ENCODE results near the gene REPS2.

Gene REPS2

DNA sequence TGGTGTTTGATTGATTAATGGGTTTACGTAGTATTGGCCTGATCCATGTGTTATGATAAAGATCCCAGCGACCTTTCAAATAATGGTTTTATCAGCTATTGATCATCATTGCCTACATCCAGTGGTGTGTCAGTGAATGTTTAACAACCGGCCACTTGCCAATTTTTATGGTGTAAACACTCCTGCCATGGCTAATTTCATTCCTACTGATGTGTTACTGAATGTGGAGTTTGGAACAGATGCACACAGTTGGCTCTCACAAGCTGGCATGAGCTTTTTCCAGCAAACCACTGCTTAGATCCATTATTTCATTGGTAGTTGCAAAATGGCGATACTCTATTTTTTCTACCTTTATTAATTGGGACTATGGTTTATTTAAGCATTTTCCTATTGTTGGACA is 139.9 kb downstream of the REPS2 start:
- 100% methylated on average over 1 of the region's 4 CpGs for WGBS

DNA sequence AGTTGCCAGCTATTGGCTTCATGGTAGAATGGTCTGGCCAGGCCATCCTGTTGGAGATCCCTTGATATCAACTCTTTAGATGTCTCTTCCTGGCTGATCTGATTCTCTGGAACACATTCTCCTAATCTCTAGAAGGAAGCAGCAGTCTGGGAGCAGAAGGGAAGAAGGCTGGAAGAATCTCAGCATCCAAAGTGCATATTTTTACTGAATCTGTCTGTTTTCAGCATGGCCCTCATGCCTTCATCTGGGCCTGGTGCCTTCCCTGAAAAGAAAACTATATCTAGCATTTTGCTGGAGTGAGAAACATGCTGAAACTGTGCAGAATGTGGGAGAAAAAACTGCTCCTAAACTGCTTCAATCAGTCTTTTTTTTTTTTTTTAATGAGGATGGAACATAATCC is 148.7 kb downstream of the REPS2 start:
- no peak overlapping the region for H4K8ac ChIP-seq (ENCODE audit: low read length)
- no peak overlapping the region for H4K91ac ChIP-seq (ENCODE audit: low read length)
- H3K4ac ChIP-seq (ENCODE audit: low read depth in 1 of 2, low read length in 2 of 2) = no peak overlapping the region
- H3K79me1 ChIP-seq (replicated peaks; ENCODE audit: low read length, poor library complexity, severe bottlenecking) = no peaks in the 10 kb centered on the region
- no peak overlapping the region for H2BK120ac ChIP-seq (ENCODE audit: low read depth, low read length)
- no peaks in the 10 kb centered on the region for H3K36me3 ChIP-seq (ENCODE audit: control insufficient read depth in 1 of 2, insufficient read depth in 2 of 2, low read depth in 1 of 2, low read length in 2 of 2)
- no peaks in the 10 kb centered on the region for H3K9me3 ChIP-seq (ENCODE audit: control insufficient read depth, low read length)
- no peak overlapping the region for H2AFZ ChIP-seq (ENCODE audit: low read depth, low read length)
- H3K27ac ChIP-seq (ENCODE audit: low read length, poor library complexity, severe bottlenecking) = no peak overlapping the region
- no peak overlapping the region for H3K14ac ChIP-seq (ENCODE audit: low read length in 2 of 2)
- no peak overlapping the region for H2AK5ac ChIP-seq (ENCODE audit: low read length, severe bottlenecking)
- DNase-seq = no peak
- no peaks in the 10 kb centered on the region for H3K4me1 ChIP-seq (ENCODE audit: control insufficient read depth, insufficient read depth, low read depth, low read length)
- H3K23ac ChIP-seq (ENCODE audit: low read length in 2 of 2) = no peak overlapping the region
- no peak overlapping the region for H2BK12ac ChIP-seq (ENCODE audit: low read length in 2 of 2)
- no peak overlapping the region for H2BK5ac ChIP-seq (ENCODE audit: low read depth, low read length, poor library complexity, severe bottlenecking)
- no peak overlapping the region for H3K9ac ChIP-seq (ENCODE audit: low read length)
- H2BK15ac ChIP-seq (ENCODE audit: low read depth, poor library complexity, severe bottlenecking) = no peak overlapping the region
- H3K4me3 ChIP-seq (ENCODE audit: insufficient read depth in 1 of 2, low read depth in 1 of 2, low read length in 2 of 2) = no peak overlapping the region
- H3K4me2 ChIP-seq (ENCODE audit: low read length, poor library complexity, severe bottlenecking) = no peak overlapping the region
- peaks cover 0 to 22% of the 10 kb centered on the region in 2 experiments for H3K27me3 ChIP-seq (ENCODE audit: control insufficient read depth in 1 of 2, insufficient read depth in 1 of 2, low read length in 2 of 2)
- no peak overlapping the region for H3K18ac ChIP-seq (ENCODE audit: low read depth in 1 of 2, low read length in 2 of 2)

More for the DNA sequence above, 139.9 kb downstream of the REPS2 start:
- no peak overlapping the region for H2AK5ac ChIP-seq (ENCODE audit: low read length, severe bottlenecking)
- H2BK12ac ChIP-seq (ENCODE audit: low read length in 2 of 2) = no peak overlapping the region
- H3K4me1 ChIP-seq (ENCODE audit: control insufficient read depth, insufficient read depth, low read depth, low read length) = no peaks in the 10 kb centered on the region
- H4K8ac ChIP-seq (ENCODE audit: low read length) = no peak overlapping the region
- no peak overlapping the region for H3K4ac ChIP-seq (ENCODE audit: low read depth in 1 of 2, low read length in 2 of 2)
- peaks cover 0 to 20% of the 10 kb centered on the region in 2 experiments for H3K27me3 ChIP-seq (ENCODE audit: control insufficient read depth in 1 of 2, insufficient read depth in 1 of 2, low read length in 2 of 2)
- no peak overlapping the region for H2BK120ac ChIP-seq (ENCODE audit: low read depth, low read length)
- H3K9me3 ChIP-seq (ENCODE audit: control insufficient read depth, low read length) = no peaks in the 10 kb centered on the region
- no peak overlapping the region for H2BK15ac ChIP-seq (ENCODE audit: low read depth, poor library complexity, severe bottlenecking)
- DNase-seq = no peak
- no peak overlapping the region for H3K14ac ChIP-seq (ENCODE audit: low read length in 2 of 2)
- H3K4me3 ChIP-seq (ENCODE audit: insufficient read depth in 1 of 2, low read depth in 1 of 2, low read length in 2 of 2) = no peak overlapping the region
- no peak overlapping the region for H3K23ac ChIP-seq (ENCODE audit: low read length in 2 of 2)
- no peak overlapping the region for H2AFZ ChIP-seq (ENCODE audit: low read depth, low read length)
- no peak overlapping the region for H3K4me2 ChIP-seq (ENCODE audit: low read length, poor library complexity, severe bottlenecking)
- H3K27ac ChIP-seq (ENCODE audit: low read length, poor library complexity, severe bottlenecking) = no peak overlapping the region
- H2BK5ac ChIP-seq (ENCODE audit: low read depth, low read length, poor library complexity, severe bottlenecking) = no peak overlapping the region
- no peak overlapping the region for H3K9ac ChIP-seq (ENCODE audit: low read length)
- no peak overlapping the region for H4K91ac ChIP-seq (ENCODE audit: low read length)
- H3K79me1 ChIP-seq (replicated peaks; ENCODE audit: low read length, poor library complexity, severe bottlenecking) = no peaks in the 10 kb centered on the region
- no peak overlapping the region for H3K18ac ChIP-seq (ENCODE audit: low read depth in 1 of 2, low read length in 2 of 2)
- H3K36me3 ChIP-seq (ENCODE audit: control insufficient read depth in 1 of 2, insufficient read depth in 2 of 2, low read depth in 1 of 2, low read length in 2 of 2) = no peaks in the 10 kb centered on the region

DNA sequence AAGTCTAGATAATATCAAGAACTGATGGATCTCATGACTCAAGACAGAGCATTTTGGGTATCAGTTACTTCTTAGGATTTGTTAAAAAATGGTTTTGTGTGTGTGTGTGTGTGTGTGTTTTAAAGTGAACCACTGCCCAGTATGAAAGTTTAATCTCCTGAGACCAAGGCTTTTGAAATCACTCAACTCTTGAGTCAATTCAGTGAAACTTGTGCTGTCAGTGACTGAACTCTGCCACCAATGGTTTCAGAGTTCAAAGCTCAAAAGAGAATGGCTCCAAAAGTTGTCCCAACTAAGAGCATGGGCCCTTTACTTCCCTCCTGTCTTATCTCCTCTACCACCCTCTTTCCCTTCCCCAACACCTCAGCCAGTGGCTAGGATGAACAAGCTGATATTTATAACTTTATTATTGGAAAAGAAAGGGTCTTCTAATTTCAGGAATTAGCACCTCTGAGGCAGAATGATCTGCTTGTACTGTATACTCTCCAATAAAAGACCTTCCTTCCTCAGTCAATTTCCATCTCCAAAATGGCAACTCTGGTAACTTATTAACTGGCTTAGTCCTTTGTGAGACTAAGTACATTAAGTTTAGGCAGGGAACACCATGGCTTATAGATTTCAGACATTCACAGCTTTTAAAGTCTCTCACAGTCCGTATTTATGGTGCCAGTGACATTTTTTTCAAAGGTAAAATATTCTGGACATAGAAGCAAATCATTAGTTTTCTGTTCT is 152.2 kb downstream of the REPS2 start:
- Histone ChIP-seq H2BK120ac (ENCODE audit: low read depth, low read length) (no peak overlapping the region), H3K4ac (ENCODE audit: low read depth in 1 of 2, low read length in 2 of 2) (no peak overlapping the region), H3K9ac (ENCODE audit: low read length) (no peak overlapping the region), H2AFZ (ENCODE audit: low read depth, low read length) (no peak overlapping the region), H2AK5ac (ENCODE audit: low read length, severe bottlenecking) (no peak overlapping the region), H3K4me3 (ENCODE audit: insufficient read depth in 1 of 2, low read depth in 1 of 2, low read length in 2 of 2) (no peak overlapping the region), H3K4me1 (ENCODE audit: control insufficient read depth, insufficient read depth, low read depth, low read length) (no peaks in the 10 kb centered on the region), H3K23ac (ENCODE audit: low read length in 2 of 2) (no peak overlapping the region), H3K4me2 (ENCODE audit: low read length, poor library complexity, severe bottlenecking) (no peak overlapping the region), H3K36me3 (ENCODE audit: control insufficient read depth in 1 of 2, insufficient read depth in 2 of 2, low read depth in 1 of 2, low read length in 2 of 2) (no peaks in the 10 kb centered on the region), H3K27ac (ENCODE audit: low read length, poor library complexity, severe bottlenecking) (no peak overlapping the region), H3K27me3 (ENCODE audit: control insufficient read depth in 1 of 2, insufficient read depth in 1 of 2, low read length in 2 of 2) (peaks cover 0 to 14% of the 10 kb centered on the region in 2 experiments), H3K79me1 (replicated peaks; ENCODE audit: low read length, poor library complexity, severe bottlenecking) (no peaks in the 10 kb centered on the region), H2BK12ac (ENCODE audit: low read length in 2 of 2) (no peak overlapping the region), H3K18ac (ENCODE audit: low read depth in 1 of 2, low read length in 2 of 2) (no peak overlapping the region), H4K91ac (ENCODE audit: low read length) (no peak overlapping the region), H2BK15ac (ENCODE audit: low read depth, poor library complexity, severe bottlenecking) (no peak overlapping the region), H2BK5ac (ENCODE audit: low read depth, low read length, poor library complexity, severe bottlenecking) (no peak overlapping the region), H3K9me3 (ENCODE audit: control insufficient read depth, low read length) (no peaks in the 10 kb centered on the region), H3K14ac (ENCODE audit: low read length in 2 of 2) (no peak overlapping the region), H4K8ac (ENCODE audit: low read length) (no peak overlapping the region)
- no CpG with 5 or more reads among the region's 1 CpG for WGBS
- DNase-seq = no peak

DNA sequence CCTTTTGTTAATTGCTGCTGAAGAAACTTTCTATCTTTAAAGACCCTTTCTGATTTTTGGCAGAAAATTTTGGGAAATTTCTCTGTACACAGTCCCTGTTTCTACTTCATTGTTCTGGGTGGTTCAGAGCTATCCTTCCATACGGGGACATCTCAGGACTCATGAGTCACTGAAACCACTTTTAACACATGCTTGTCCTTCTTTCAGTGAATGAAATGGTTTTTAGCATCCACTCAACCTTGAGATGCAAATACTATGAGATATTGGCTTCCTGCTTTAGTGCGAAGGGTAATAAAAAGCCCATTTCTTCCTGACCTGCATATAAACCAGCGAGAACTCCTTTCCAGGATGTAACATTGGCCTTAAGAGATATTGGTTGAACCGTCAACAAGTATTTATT is 158.0 kb downstream of the REPS2 start:
- no peak for DNase-seq
- WGBS = no CpG with 5 or more reads among the region's 4 CpGs

More for the DNA sequence above, 158.0 kb downstream of the REPS2 start:
- H2AK5ac ChIP-seq (ENCODE audit: low read length, severe bottlenecking) = no peak overlapping the region
- H3K4me3 ChIP-seq (ENCODE audit: insufficient read depth in 1 of 2, low read depth in 1 of 2, low read length in 2 of 2) = no peak overlapping the region
- no peak overlapping the region for H3K14ac ChIP-seq (ENCODE audit: low read length in 2 of 2)
- no peak overlapping the region for H2BK120ac ChIP-seq (ENCODE audit: low read depth, low read length)
- no peaks in the 10 kb centered on the region for H3K79me1 ChIP-seq (replicated peaks; ENCODE audit: low read length, poor library complexity, severe bottlenecking)
- H3K4ac ChIP-seq (ENCODE audit: low read depth in 1 of 2, low read length in 2 of 2) = no peak overlapping the region
- no peaks in the 10 kb centered on the region for H3K36me3 ChIP-seq (ENCODE audit: control insufficient read depth in 1 of 2, insufficient read depth in 2 of 2, low read depth in 1 of 2, low read length in 2 of 2)
- H2BK15ac ChIP-seq (ENCODE audit: low read depth, poor library complexity, severe bottlenecking) = no peak overlapping the region
- H3K18ac ChIP-seq (ENCODE audit: low read depth in 1 of 2, low read length in 2 of 2) = no peak overlapping the region
- H3K9me3 ChIP-seq (ENCODE audit: control insufficient read depth, low read length) = no peaks in the 10 kb centered on the region
- H4K8ac ChIP-seq (ENCODE audit: low read length) = no peak overlapping the region
- H4K91ac ChIP-seq (ENCODE audit: low read length) = no peak overlapping the region
- no peak overlapping the region for H2BK5ac ChIP-seq (ENCODE audit: low read depth, low read length, poor library complexity, severe bottlenecking)
- no peak overlapping the region for H2AFZ ChIP-seq (ENCODE audit: low read depth, low read length)
- H3K4me1 ChIP-seq (ENCODE audit: control insufficient read depth, insufficient read depth, low read depth, low read length) = no peaks in the 10 kb centered on the region
- H2BK12ac ChIP-seq (ENCODE audit: low read length in 2 of 2) = no peak overlapping the region
- no peak overlapping the region for H3K4me2 ChIP-seq (ENCODE audit: low read length, poor library complexity, severe bottlenecking)
- no peak overlapping the region for H3K27ac ChIP-seq (ENCODE audit: low read length, poor library complexity, severe bottlenecking)
- peaks cover 0 to 18% of the 10 kb centered on the region in 2 experiments for H3K27me3 ChIP-seq (ENCODE audit: control insufficient read depth in 1 of 2, insufficient read depth in 1 of 2, low read length in 2 of 2)
- H3K23ac ChIP-seq (ENCODE audit: low read length in 2 of 2) = no peak overlapping the region
- no peak overlapping the region for H3K9ac ChIP-seq (ENCODE audit: low read length)

Measured in mesenchymal stem cell (in vitro differentiated cells and primary cell).